Kidney glomerular epithelial cell (primary cell): ENCODE measurements around the gene WRNIP1.

Experiments
- DNase-seq: peaks from one replicate; lab custom pipeline; 2025; lab: John Stamatoyannopoulos, UW

Gene WRNIP1

GRCh38 chr6:2807342-2808090 is 42.3 kb downstream of the WRNIP1 start:
- no peak for DNase-seq

DNA sequence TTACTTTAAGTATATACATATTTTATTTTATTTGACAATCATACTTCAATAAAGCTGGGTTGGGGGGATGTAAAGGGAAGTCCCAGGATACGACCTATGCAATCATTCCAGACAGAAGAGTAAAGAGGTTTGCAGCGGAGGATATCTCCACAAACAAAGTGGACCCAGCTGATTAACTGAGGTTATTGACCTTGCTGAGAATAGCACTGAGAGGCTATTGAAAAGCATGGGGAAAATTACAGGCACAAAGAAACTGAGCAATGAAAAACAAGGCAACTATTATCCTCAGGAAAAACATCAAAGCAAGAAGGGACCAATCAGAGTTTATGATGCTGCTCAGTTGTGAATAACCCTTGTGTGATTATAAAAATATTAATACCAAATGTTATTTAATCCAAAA is 43.8 kb downstream of the WRNIP1 start:
- DNase-seq: no peak

- DNase-seq: no peak
Observed at GRCh38 chr6:2810092-2810671, 45.0 kb downstream of the WRNIP1 start.

GRCh38 chr6:2812695-2813094 is 47.5 kb downstream of the WRNIP1 start:
- no peak for DNase-seq

DNA sequence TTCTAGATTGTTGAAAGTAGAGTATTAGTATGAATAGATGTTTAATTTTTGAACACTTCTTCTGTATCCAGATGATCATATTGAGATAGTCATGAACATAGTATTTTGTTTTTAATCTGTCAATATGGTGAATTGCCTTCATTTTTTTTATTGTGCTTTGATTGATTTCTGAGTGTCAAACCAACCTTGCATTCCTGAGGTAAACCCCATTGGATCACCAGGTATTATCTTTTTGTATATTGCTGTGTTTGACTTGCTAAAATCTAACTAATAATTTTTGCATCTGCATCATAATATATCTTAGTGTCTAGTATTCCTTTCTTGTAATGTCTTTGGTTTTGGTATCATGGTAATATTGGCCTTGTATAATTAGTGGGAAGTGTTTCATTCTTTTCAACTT is 51.0 kb downstream of the WRNIP1 start:
- no peak for DNase-seq

DNA sequence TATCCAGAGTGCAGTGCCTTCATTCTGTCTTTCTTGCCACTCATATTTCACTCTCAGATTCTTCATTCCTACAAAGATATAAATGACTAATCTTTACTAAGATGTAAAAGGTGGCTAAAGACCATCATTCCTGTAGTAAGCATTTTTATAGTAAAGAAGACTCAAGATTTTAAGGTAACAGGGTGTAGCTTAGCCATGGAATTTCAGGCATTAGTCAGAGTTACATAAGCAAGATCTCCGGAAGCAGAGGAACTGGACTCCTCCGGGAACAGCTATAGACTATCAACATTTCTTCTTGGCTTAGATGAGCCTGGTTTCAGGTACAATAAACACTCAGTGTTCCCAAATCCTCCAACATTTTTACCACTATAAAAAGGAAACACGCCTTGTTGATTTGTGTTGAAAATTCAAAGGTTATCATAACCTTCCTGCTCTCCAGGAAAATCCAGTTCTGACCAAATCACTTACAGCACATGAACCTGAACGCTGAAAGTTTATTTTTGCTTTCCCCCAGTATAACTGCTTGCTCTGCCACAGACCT is 52.8 kb downstream of the WRNIP1 start:
- peak; percentile 72 for DNase-seq

DNA sequence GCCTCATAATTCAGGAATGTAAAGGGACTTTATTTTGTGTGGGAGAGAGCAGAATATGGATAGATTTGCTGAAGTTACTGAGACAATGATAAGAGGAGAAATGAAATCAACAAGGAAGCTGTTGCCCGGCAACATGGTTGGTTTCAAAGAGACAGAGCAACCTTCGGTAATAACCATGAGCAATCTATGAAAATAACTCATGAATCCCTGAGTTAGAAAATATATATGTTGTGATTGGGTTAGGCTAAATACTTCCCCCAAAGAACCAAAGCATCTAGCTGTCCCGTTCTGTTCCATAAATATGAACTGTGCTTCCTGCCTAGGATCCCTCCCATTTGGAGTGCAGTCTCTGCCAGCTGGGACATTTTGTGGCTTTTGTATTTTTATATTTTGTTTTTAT is 53.4 kb downstream of the WRNIP1 start:
- DNase-seq: peak; percentile 60

DNA sequence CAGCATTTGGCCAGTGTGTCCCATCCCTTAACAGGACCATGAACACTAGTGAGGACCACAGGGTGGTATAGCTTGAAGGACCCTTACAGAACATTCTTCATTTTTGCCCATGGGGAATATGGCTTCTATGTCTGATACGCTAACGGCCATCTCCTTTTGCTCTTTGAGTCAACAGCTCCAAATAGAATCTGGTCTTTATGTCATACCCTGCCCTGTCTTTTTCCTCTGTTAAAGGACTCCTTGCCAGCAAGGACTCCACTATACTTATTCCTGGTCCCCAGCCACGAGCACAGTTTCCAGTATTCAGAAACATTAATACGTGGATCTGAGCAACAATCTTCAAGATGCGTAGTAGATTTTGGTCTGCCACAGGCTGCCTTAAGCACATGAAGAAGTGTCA is 53.9 kb downstream of the WRNIP1 start:
- DNase-seq: no peak

DNA sequence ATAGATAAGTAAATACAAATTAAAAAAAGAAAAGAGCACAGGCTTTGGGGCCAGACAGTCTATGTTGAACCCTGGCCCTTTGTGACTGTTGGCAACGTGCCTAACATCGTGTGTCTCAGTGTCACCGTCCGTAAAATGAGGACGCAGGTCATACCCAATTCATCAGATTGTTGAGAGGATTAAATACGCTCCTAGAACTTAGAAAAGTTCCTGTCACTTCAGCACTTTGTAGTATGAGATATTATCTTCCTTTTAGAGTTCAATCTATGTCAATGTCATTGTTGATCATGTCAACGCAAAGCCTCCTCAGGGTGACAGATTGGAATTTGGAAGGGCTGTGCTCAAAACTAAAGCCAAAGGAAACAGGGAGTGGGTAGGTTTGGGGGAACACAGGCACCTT is 54.8 kb downstream of the WRNIP1 start:
- DNase-seq: no peak

DNA sequence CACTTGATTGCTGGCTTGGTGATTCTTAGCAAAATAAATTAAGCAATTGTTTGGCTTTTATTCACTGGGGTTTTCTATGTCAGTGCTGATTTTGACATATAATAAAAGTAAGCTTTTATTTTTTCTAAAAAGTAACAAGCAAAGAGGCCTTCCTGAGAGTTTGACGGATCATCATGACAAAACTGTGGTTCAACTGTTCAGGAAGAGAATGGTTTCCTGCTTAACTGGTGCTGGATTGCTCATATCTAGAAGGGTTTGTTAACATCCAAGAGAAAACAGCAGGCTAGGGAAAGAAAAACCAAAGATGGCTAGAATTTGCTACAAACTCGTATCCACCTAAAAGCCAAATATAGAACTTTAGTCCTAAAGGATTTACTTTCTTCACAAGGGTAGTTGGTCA is 55.2 kb downstream of the WRNIP1 start:
- DNase-seq: no peak

- no peak for DNase-seq
Observed at GRCh38 chr6:2821554-2821953, 56.4 kb downstream of the WRNIP1 start.

DNA sequence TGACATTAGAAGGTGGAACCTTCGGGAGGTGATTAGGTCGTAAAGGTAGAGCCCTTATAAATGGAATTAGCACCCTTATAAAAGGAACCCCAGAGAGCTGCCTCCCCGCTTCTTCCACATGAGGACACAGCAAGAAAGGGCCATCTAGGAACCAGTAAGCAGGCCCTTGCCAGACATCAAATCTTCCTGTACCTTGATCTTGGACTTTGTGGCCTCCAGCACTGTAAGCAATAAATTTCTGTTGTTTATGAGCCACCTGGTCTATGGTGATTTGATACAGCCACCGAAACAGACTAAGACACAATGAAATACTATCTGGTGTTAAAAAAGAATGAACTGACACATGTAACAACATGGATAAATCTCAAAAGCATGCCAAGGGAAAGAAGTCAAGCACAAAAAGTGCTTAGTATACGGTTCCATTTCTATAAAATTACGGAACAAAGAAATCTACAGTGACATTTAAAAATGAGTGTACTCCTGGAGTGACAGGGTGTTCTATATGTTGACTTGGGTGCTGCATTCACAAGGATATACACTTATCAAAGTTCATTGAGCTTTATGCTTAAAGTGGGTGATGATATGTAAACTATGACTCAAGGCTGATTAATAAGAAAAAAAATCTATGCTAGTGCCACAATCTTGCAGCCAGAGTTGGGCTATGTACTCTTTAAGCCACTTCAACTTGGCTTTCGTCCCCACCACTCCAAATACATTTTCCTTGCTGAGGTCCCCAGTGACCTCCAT is 58.1 kb downstream of the WRNIP1 start:
- no peak for DNase-seq

DNA sequence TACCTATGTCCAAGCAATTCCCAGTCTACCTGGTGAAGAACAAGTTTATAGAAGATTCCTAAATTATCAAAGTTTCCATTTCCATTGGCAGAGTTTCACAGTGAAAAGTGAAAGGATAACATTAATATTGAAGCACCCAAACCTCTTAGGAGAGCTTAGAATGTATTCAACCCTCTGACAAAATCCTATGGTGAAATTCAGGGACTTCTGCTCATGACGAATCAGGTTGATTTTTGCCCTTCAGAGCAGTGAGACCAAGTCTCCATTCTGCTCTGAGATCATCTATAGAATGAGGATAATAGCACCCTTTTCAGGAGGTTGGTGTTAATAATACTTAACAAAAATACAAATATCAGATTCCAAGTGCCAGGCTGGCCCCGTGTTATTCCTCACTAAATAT is 60.9 kb downstream of the WRNIP1 start:
- DNase-seq: no peak

GRCh38 chr6:2827142-2827541 is 61.9 kb downstream of the WRNIP1 start:
- DNase-seq: no peak

DNA sequence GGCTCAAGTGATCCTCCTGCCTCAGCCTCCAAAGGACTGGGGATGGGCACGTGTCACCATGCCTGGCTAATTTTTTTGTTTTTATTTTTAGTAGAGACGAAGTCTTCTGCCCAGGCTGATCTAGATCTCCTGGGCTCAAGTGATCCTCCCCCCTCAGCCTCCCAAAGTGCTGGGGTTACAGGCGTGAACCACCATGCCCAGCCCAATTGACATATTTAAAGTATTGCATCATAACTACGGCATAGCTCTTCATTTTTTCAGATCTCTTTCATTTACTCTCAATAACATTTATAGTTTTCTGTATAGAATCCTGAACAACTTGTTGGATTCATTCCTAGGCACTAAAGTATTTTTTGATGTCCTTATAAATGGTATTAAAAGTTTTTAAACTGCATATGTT is 63.4 kb downstream of the WRNIP1 start:
- no peak for DNase-seq

DNA sequence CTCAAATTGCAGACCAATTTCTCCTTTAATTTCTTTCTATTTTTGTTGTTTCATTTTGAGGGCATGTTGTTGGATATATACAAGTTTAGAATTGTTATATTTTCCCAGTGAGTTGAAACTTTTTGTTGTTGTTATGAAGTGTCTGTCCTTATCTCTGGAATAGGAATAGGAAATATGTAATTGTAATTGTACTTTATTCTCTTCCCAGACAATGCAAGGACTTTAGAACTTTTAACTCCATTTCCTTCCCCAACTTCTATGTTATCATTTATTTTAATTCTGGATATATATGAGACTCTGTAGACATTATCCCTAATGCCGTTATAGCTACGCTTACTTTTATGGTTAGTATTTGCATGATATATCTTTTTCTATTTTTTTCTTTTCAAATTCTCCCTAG is 64.1 kb downstream of the WRNIP1 start:
- no peak for DNase-seq

DNA sequence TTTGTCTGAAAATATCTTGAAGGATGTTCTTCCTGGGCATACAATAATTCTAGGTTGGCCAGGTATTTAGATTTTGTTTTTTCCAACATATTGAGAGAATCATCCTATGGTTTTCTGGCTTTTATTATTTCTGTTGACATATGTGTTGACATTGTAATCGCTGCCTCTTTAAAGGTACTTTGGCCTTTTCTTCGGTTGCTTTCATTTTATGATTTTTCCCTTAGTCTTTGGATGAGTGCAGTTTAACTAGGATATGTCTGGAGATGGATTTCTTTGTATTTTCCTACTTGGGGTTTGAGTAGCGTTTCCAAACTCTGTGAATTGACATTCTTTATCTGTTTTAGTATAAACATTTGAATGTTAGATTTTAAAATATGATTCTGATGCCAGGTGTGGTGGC is 65.0 kb downstream of the WRNIP1 start:
- DNase-seq: no peak

DNA sequence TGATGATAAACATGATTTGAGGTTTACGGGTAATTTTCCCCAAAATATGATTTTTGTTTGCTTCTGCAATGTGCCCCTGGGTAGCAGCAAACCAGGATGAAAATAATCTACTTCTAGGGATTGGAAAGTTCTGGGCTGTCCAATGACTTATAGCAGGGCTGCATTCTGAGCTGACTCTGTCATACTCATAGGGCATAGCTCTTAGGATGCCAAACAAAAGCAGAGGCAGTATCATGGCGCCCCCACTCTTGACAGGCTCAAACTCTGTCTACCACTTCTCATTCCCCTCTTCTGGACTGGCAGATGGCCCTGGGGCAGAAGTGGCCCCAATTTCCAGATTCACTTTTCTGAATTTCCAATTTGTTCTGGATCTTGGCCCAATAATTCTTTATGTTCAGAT is 66.2 kb downstream of the WRNIP1 start:
- DNase-seq: no peak

DNA sequence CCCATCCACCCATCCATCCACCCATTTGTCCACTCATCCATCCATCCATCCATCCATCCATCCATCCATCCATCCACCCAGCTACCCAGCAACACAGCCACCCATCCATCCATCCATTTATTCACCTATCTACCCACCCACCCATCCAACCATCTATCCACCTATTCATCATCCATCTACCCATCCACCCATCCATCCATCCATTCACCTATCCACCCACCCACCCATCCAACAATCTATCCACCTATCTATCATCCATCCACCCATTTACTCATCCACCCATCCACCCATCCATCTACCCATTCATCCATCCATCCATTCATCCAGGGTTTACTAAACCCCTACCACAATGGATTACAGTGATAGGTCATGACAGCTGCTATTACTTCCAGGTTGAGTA is 69.1 kb downstream of the WRNIP1 start:
- DNase-seq: no peak
